Measurements from ENCODE around the gene QPCT. TPM values are rescaled to one million over a fixed set of nuclear protein-coding genes. Genes with fewer than 3 reads are reported as not detected.

The QPCT gene
- total RNA-seq, 1 experiment from 2014 or later: not detected

- Mint-ChIP-seq H3K27ac (no peak overlapping the region), H3K4me3 (no peak overlapping the region), H3K27me3 (ENCODE audit: low read depth) (no peaks in the 10 kb centered on the region), H3K9me3 (no peaks in the 10 kb centered on the region), H3K36me3 (ENCODE audit: insufficient read depth in 1 of 3, low read depth in 3 of 3) (no peaks in the 10 kb centered on the region), H3K4me1 (no peaks in the 10 kb centered on the region)
- Histone ChIP-seq H3K4me1 (ENCODE audit: insufficient read depth, low read length) (no peaks in the 10 kb centered on the region; the same call in 1 of the 2 replicates), H3K18ac (ENCODE audit: insufficient read length, low read depth, low read length) (no peak overlapping the region), H3K4me2 (ENCODE audit: insufficient read depth, insufficient read length, low read length) (no peak overlapping the region), H2AFZ (ENCODE audit: low read length) (no peak overlapping the region), H3K79me2 (ENCODE audit: insufficient read depth, low read length) (no peaks in the 10 kb centered on the region), H2AK5ac (ENCODE audit: insufficient read length, low read length) (no peak overlapping the region), H2BK12ac (ENCODE audit: insufficient read length, low read depth, low read length) (no peak overlapping the region), H2BK120ac (ENCODE audit: low read depth, low read length, poor library complexity, severe bottlenecking) (no peak overlapping the region), H3K14ac (ENCODE audit: insufficient read depth, low read length) (no peak overlapping the region), H3K4ac (ENCODE audit: low read depth, low read length) (no peak overlapping the region), H3K9ac (ENCODE audit: extremely low read depth, insufficient read length, low read length) (no peak overlapping the region), H3K23ac (ENCODE audit: insufficient read length, low read depth, low read length) (no peak overlapping the region), H4K8ac (replicated peaks; ENCODE audit: insufficient read length, low read depth, low read length) (no peak overlapping the region), H3T11ph (ENCODE audit: low read length) (no peak overlapping the region), H2BK20ac (ENCODE audit: low read depth, low read length, poor library complexity, severe bottlenecking) (no peak overlapping the region), H4K20me1 (ENCODE audit: control insufficient read depth, insufficient read depth, insufficient read length) (no peaks in the 10 kb centered on the region), H3K56ac (ENCODE audit: insufficient read length, low read depth, low read length) (no peak overlapping the region), H2BK15ac (ENCODE audit: low read depth, low read length) (no peak overlapping the region), H3K9me3 (ENCODE audit: control insufficient read depth, low read depth, low read length) (no peaks in the 10 kb centered on the region), H4K5ac (ENCODE audit: insufficient read length, low read depth, low read length) (no peak overlapping the region), H2BK5ac (ENCODE audit: insufficient read length, low read length) (no peak overlapping the region), H3K79me1 (ENCODE audit: insufficient read depth, low read depth, low read length, poor library complexity, severe bottlenecking) (no peaks in the 10 kb centered on the region), H3K27me3 (ENCODE audit: insufficient read depth, low read length) (no peaks in the 10 kb centered on the region), H4K91ac (ENCODE audit: insufficient read length, low read depth, low read length) (no peak overlapping the region), H3K23me2 (ENCODE audit: insufficient read length, low read depth, low read length, poor library complexity, severe bottlenecking) (no peaks in the 10 kb centered on the region), H3K27ac (ENCODE audit: insufficient read length, low read depth, low read length) (no peak overlapping the region)
- WGBS (ENCODE audit: extremely low coverage, insufficient read length, low lambda C conversion rate): no CpG with 5 or more reads among the region's 6 CpGs
- no peak for DNase-seq
- TF ChIP-seq, protein P1, sequence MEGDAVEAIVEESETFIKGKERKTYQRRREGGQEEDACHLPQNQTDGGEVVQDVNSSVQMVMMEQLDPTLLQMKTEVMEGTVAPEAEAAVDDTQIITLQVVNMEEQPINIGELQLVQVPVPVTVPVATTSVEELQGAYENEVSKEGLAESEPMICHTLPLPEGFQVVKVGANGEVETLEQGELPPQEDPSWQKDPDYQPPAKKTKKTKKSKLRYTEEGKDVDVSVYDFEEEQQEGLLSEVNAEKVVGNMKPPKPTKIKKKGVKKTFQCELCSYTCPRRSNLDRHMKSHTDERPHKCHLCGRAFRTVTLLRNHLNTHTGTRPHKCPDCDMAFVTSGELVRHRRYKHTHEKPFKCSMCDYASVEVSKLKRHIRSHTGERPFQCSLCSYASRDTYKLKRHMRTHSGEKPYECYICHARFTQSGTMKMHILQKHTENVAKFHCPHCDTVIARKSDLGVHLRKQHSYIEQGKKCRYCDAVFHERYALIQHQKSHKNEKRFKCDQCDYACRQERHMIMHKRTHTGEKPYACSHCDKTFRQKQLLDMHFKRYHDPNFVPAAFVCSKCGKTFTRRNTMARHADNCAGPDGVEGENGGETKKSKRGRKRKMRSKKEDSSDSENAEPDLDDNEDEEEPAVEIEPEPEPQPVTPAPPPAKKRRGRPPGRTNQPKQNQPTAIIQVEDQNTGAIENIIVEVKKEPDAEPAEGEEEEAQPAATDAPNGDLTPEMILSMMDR (conservative IDR thresholded peaks at IDR 0.05): no peak
Measured at GRCh38 chr2:37364351-37364750, 19.9 kb downstream of the QPCT start.

All from H9 (cell line).